Upper lobe of left lung (tissue), 6 donors: ENCODE results near the gene IMMP2L. TPM values are rescaled to one million over a fixed set of nuclear protein-coding genes. Genes with fewer than 3 reads are reported as not detected.
"Not testable (repeated sequence)": the region's sequence is repeated elsewhere in the genome, so short reads cannot be mapped to it uniquely, and the experiment has no call there.

ENCODE experiments used
- ATAC-seq, 2 donors: fragments of 200-7000 bp; cut with Tn5 transposase; one replicate each; pipeline ENCODE4 v1.9.1; 2022; ENCODE audit warnings: mild to moderate bottlenecking in 2 of 2, moderate library complexity in 2 of 2; ENCODE audit not compliant: low FRiP score in 2 of 2
- DNase-seq, 2 donors: peaks; one replicate each; pipeline ENCODE4 v3.0.0-alpha.2; 2019 to 2020
- H3K27ac ChIP-seq, 4 donors: fragments of 200-600 bp; sonication (generic); one replicate each; pipeline ENCODE4 v1.5.1; 2016 to 2019
- H3K27me3 ChIP-seq, 4 donors: fragments of 200-600 bp; sonication (generic); one replicate each; pipeline ENCODE4 v1.5.1; 2017 to 2019
- H3K36me3 ChIP-seq, 4 donors: fragments of 200-600 bp; sonication (generic); one replicate each; pipeline ENCODE4 v1.5.1; 2016 to 2019
- H3K4me1 ChIP-seq, 4 donors: fragments of 200-600 bp; sonication (generic); one replicate each; pipeline ENCODE4 v1.5.1; 2018 to 2019
- H3K4me3 ChIP-seq, 4 donors: fragments of 200-600 bp; sonication (generic); one replicate each; pipeline ENCODE4 v1.5.1; 2017 to 2019; ENCODE audit warnings: mild to moderate bottlenecking in 2 of 4, moderate library complexity in 1 of 4
- H3K9me3 ChIP-seq, 4 donors: fragments of 200-600 bp; sonication (generic); one replicate each; pipeline ENCODE4 v1.5.1; 2018 to 2019
- EP300 ChIP-seq, 4 donors: sonication (generic); formaldehyde crosslinking; IDR thresholded peaks; one replicate each; pipeline ENCODE4 v1.5.1; 2017; ENCODE audit warnings: antibody characterized with exemption in 4 of 4, control low read depth in 2 of 4
- POLR2A ChIP-seq, 4 donors: fragments of 450-650 bp; IDR thresholded peaks; one replicate each; pipeline ENCODE4 v1.5.1; 2016 to 2017; ENCODE audit warnings: antibody characterized with exemption in 4 of 4, mild to moderate bottlenecking in 2 of 4
- POLR2AphosphoS5 ChIP-seq, 2 donors: sonication (generic); formaldehyde crosslinking; IDR thresholded peaks; one replicate each; pipeline ENCODE4 v1.5.1; 2017; ENCODE audit warnings: antibody characterized with exemption in 2 of 2
- WGBS, 2 donors: methylation state at CpG; one replicate each; pipeline ENCODE4 v1.1.5; 2017 to 2018; 5-methylcytosine and 5-hydroxymethylcytosine counted together
- total RNA-seq, 6 donors: library from RNA; depleted of rRNA in 4 of 6; stranded (reverse); fragments of >200 nt in 4 of 6; gene quantifications; one replicate each; pipeline versions ENCODE4 v1.1.0 to v1.2.1, GENCODE V29; 2016 to 2021
- TF ChIP-seq, protein P1 (sequence below), 6 experiments: fragments of 450-650 bp in 4 of 6; fragments of 200-600 bp in 2 of 6; sonication (generic) in 2 of 6; IDR thresholded peaks; one replicate each; pipeline ENCODE4 v1.5.1; 2016 to 2019; ENCODE audit warnings: antibody characterized with exemption in 6 of 6
- donor health status: DM: no; HTN: no; CAD: no; lungs with moderate emphysema.
- donor health status: DM: no; HTN: yes; CAD: no; lungs with severe emphysema.

Gene IMMP2L
- total RNA-seq, 6 donors from 2014 or later, result 7.1 to 17.5 (median 11.3) TPM

DNA sequence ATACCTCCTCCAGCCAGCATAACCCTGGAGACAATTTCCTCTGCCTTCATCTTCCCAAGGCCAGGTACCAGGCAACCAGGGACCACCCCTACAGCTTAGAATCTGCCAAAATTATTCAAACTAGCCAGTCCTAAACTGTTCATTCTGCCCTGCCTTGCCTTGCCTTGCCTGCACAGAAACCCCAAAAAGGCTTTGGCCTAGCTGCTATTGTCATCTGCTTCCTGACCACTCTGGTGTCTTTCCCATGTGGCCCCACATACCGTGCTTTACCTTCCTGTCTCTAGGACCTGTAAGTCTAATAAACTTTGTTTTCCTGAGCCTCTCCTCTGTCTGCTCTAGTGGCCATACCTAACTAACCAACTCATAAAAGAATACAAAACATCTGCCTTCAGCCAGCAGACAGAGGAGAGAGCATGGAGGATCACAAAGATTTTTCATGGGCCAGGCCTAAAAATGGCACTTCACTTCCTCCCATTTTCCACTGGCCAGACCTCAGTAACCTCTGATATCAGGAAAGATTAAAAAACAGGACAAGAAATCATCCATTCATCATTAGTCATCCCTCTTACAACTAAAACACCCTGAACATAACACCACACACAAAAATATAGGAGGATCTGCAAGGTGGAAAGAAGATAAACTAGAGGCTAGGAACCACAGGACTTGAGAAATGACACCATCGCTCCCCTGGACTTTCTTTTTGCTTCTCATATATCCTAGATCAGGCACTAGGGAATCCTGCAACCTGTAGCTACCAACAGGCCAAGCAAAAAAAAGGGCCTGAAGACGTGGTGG lies 51.5 kb downstream of the IMMP2L start:
- Histone ChIP-seq H3K27ac (no peak overlapping the region), H3K27me3 (no peaks in the 10 kb centered on the region), H3K9me3 (no peaks in the 10 kb centered on the region), H3K4me3 (no peak overlapping the region), H3K4me1 (no peaks in the 10 kb centered on the region), H3K36me3 (no peaks in the 10 kb centered on the region)
- 88 to 92% methylated on average over 3 of the region's 3 CpGs for WGBS, 2 donors
- no peak for ATAC-seq
- TF ChIP-seq POLR2A (IDR thresholded peaks at IDR 0.05), result no peak
- TF ChIP-seq, protein P1, sequence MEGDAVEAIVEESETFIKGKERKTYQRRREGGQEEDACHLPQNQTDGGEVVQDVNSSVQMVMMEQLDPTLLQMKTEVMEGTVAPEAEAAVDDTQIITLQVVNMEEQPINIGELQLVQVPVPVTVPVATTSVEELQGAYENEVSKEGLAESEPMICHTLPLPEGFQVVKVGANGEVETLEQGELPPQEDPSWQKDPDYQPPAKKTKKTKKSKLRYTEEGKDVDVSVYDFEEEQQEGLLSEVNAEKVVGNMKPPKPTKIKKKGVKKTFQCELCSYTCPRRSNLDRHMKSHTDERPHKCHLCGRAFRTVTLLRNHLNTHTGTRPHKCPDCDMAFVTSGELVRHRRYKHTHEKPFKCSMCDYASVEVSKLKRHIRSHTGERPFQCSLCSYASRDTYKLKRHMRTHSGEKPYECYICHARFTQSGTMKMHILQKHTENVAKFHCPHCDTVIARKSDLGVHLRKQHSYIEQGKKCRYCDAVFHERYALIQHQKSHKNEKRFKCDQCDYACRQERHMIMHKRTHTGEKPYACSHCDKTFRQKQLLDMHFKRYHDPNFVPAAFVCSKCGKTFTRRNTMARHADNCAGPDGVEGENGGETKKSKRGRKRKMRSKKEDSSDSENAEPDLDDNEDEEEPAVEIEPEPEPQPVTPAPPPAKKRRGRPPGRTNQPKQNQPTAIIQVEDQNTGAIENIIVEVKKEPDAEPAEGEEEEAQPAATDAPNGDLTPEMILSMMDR (IDR thresholded peaks at IDR 0.05), result no peak
- DNase-seq, result no peak

DNA sequence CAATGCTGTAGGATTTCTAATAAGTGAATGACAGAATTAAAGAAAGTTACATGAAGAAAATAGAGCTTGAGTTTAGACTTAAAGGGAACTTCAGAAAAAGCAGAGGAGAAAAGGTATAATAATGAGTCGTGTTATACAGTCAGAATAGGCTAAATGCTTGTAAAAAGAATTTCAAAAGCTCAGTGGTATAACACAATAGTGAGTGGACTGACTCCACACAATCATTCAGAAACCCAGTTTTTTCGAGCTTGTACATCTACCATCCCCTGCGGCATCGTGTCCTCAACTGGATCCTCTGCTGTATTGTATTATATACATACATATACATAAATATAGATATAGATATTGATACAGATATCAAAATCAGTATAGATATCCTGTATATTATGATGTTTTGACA lies 52.2 kb downstream of the IMMP2L start:
- TF ChIP-seq POLR2A (IDR thresholded peaks at IDR 0.05), result no peak
- no peak for TF ChIP-seq EP300 (IDR thresholded peaks at IDR 0.05)
- TF ChIP-seq POLR2AphosphoS5 (IDR thresholded peaks at IDR 0.05), result no peak
- TF ChIP-seq, protein P1 (IDR thresholded peaks at IDR 0.05), result no peak
- no peak overlapping the region for H3K27ac ChIP-seq
- H3K36me3 ChIP-seq, result no peaks in the 10 kb centered on the region
- no peaks in the 10 kb centered on the region for H3K4me1 ChIP-seq
- 92 to 95% methylated on average over 4 of the region's 4 CpGs for WGBS, 2 donors
- no peak overlapping the region for H3K4me3 ChIP-seq
- H3K27me3 ChIP-seq, result no peaks in the 10 kb centered on the region
- no peaks in the 10 kb centered on the region for H3K9me3 ChIP-seq
- ATAC-seq (no peak), DNase-seq (no peak)

- no peaks in the 10 kb centered on the region for H3K27me3 ChIP-seq
Measured at GRCh38 chr7:111509288-111509687, 53.0 kb downstream of the IMMP2L start.

DNA sequence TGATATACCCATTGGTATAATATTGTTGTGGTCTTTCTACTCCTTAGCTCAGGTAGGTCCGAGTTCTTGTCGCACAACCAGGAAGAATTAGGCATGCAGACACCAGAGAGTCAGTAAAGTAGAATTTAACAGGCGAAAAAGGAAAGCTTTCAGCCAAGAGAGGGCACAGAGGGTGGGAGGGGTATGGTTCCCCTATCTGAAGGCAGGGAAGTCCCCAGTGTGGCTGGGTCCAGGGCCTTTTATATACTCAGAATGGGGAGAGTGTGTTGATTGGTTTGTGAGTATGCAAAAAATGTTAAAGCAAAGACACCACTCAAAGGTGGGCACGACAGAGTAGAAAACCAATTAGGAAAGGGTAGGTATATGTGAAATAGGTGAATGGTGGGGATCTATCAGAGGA lies 53.9 kb downstream of the IMMP2L start:
- WGBS, 2 donors, result 93 to 94% methylated on average over 4 of the region's 4 CpGs

More at GRCh38 chr7:111509288-111509687, 53.0 kb downstream of the IMMP2L start:
- H3K36me3 ChIP-seq, result no peaks in the 10 kb centered on the region
- no peak overlapping the region for H3K27ac ChIP-seq
- no peak for TF ChIP-seq POLR2AphosphoS5 (IDR thresholded peaks at IDR 0.05)
- TF ChIP-seq, protein P1 (IDR thresholded peaks at IDR 0.05), result no peak
- TF ChIP-seq EP300 (IDR thresholded peaks at IDR 0.05), result no peak
- no peak for TF ChIP-seq POLR2A (IDR thresholded peaks at IDR 0.05)
- no peak overlapping the region for H3K4me3 ChIP-seq
- H3K9me3 ChIP-seq, result no peaks in the 10 kb centered on the region
- DNase-seq (no peak), ATAC-seq (no peak)
- no peaks in the 10 kb centered on the region for H3K4me1 ChIP-seq
- 67 to 84% methylated on average over 1 of the region's 1 CpG for WGBS, 2 donors

GRCh38 chr7:111505422-111505821 lies 56.9 kb downstream of the IMMP2L start:
- H3K27me3 ChIP-seq, H3K9me3 ChIP-seq, H3K4me1 ChIP-seq, DNase-seq, H3K27ac ChIP-seq, H3K36me3 ChIP-seq, H3K4me3 ChIP-seq, ATAC-seq: not testable (repeated sequence)

More for the DNA sequence above, 53.9 kb downstream of the IMMP2L start:
- H3K4me1 ChIP-seq, result no peaks in the 10 kb centered on the region
- DNase-seq (no peak), ATAC-seq (no peak)
- TF ChIP-seq POLR2AphosphoS5 (IDR thresholded peaks at IDR 0.05) (no peak), EP300 (IDR thresholded peaks at IDR 0.05) (no peak), POLR2A (IDR thresholded peaks at IDR 0.05) (no peak)
- TF ChIP-seq, protein P1 (IDR thresholded peaks at IDR 0.05), result no peak
- no peak overlapping the region for H3K4me3 ChIP-seq
- no peaks in the 10 kb centered on the region for H3K9me3 ChIP-seq
- H3K27me3 ChIP-seq, result no peaks in the 10 kb centered on the region
- no peaks in the 10 kb centered on the region for H3K36me3 ChIP-seq
- no peak overlapping the region for H3K27ac ChIP-seq

- ATAC-seq, result not testable (repeated sequence)
Measured at GRCh38 chr7:111501799-111502198, 60.5 kb downstream of the IMMP2L start.

More at GRCh38 chr7:111501799-111502198, 60.5 kb downstream of the IMMP2L start:
- not testable (repeated sequence) for DNase-seq, H3K36me3 ChIP-seq, H3K4me1 ChIP-seq, H3K27ac ChIP-seq, H3K27me3 ChIP-seq, H3K4me3 ChIP-seq, H3K9me3 ChIP-seq
- WGBS, 2 donors, result 91 to 98% methylated on average over 2 of the region's 2 CpGs
